CD4-positive, alpha-beta T cell treated with Interleukin-12 subunit alpha and Interleukin-12 subunit beta, for 1 hour (primary cell): ENCODE measurements around the gene GPSM1.
A peak's percentile ranks its signal among the peaks of the same experiment; 100 is the strongest.

Source experiments
- DNase-seq: peaks from one replicate; pipeline ENCODE4 v3.0.0-alpha.2; 2020

Gene GPSM1

GRCh38 chr9:136335296-136336155 lies 8.2 kb downstream of the GPSM1 start:
- no peak for DNase-seq

DNA sequence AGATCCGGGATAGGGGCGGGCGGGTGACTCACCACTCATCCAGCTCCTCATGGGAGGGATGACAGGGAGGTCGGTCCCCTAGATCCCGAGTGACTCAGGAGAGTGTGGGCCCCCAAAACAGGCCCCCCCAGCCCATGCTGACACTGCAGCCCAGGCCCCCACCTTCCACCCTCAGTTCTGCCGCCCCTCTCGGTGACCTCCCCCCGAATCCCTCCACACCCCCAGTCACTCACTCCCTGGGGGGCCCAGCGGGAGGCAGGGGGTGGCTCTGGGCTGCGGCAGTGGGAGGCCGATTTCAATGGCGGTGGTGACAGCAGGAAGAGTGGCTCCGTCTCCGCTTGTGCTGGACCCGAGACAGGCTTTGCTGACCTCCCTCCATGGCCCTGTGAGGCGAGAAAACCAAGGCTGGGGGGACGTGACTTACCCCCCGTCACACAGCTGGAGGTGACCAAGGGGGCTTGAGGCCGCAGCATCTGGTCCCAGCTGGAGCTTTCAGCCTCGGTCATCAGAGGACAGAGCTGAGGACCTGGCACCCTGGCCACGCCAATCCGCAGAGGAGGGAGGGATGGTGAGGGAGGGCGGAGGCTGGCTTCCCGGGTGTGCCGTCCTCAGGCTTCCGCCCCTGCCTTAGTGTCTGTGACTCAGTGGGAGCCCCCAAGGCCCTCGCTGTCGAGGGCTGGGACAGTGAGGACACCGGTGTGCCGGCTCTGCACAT lies 9.0 kb downstream of the GPSM1 start:
- DNase-seq, result no peak

DNA sequence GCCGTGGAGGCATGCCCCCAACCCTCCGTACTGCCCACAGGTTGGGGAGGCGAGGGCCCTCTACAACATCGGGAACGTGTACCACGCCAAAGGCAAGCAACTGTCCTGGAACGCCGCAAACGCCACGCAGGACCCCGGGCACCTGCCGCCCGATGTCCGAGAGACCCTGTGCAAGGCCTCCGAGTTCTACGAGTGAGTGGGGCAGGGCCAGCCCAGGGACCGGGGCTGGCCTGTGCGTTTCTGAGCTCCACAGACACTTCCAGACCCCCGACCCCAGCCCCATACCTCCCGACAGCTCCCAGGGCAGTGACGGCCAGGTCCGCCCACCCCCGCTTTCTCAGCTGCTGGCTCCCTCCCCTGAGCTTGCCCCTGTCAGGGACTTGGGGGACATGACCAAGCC lies 9.5 kb downstream of the GPSM1 start:
- DNase-seq, result no peak

DNA sequence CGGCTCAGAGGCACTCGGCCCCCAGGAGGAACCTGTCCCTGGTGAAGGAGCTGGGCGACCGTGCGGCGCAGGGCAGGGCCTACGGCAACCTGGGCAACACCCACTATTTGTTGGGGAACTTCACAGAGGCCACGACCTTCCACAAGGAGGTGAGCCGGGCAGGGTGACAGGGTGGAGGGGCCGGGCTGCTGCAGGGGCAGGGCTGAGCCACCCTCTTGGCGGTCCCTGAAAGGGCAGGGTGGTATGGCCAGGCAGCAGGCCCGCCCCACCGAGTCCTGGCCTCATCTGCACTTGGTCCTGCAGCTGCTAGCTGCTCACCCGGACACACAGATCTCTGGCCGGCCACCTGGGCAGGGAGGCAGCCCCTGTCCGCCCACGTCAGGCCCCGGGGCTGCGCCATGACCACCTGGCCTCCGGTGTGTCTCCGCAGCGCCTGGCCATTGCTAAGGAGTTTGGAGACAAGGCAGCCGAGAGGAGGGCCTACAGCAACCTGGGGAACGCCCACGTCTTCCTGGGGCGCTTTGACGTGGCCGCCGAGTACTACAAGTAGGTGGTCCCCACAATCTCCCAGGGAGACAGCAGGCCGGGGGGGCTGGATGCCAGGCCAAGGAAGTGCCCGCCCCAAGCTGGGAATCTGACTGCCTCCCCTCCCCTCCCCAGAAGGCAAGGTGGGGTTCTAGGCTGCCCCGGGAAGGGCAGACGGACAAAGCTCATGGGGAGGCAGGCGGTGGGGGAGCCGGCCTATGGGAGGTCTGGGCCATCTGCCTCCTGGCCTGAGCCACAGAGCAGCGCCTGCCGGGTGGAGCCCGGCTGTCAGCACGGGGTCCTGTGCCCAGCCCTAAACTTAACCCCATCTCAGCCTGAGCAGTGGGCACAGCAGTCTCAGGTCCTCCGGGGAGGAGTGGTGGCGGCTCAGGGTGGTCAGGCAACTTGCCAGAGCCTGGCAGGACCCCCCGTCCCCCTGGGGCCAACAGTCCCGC lies 10.4 kb downstream of the GPSM1 start:
- no peak for DNase-seq

- DNase-seq, result no peak
These were observed 11.2 kb downstream of the GPSM1 start for GRCh38 chr9:136338511-136338910.

DNA sequence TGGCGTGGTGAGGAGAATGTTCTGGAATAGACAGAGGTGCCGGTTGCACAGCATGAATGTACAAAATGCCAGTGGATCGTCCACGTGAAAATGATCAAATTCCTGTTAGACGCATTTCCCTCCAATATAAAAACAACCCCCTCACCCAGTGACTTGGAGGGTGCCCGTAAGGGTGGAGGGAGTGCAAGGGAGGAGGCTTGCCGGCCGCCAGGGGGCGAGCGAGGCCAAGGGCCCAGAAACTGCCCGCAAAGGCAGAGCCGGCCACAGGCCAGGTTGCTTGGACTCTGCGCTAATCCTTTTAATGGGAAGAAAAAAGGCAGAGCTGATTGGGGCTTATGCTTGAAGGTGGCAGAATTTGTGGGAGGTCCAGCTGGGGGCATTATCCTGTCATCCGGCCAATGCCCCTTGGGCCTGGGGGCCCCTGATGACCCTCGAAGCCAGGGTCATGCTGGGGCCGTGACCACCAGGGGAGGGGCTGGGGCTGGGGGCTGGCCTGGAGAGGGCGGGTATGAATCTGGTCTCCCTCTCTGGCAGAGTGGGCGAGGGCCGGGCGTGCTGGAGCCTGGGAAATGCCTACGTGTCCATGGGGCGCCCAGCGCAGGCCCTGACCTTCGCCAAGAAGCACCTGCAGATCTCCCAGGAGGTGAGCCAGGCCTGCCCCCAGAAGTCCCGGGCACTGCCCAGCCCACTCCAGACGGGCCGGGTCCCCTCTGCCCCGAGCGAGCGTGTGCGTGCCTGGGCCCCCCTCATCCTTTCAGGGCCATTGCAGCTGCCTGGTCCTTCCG lies 12.0 kb downstream of the GPSM1 start:
- DNase-seq, result peak; percentile 44

GRCh38 chr9:136339958-136340310 lies 12.6 kb downstream of the GPSM1 start:
- no peak for DNase-seq

DNA sequence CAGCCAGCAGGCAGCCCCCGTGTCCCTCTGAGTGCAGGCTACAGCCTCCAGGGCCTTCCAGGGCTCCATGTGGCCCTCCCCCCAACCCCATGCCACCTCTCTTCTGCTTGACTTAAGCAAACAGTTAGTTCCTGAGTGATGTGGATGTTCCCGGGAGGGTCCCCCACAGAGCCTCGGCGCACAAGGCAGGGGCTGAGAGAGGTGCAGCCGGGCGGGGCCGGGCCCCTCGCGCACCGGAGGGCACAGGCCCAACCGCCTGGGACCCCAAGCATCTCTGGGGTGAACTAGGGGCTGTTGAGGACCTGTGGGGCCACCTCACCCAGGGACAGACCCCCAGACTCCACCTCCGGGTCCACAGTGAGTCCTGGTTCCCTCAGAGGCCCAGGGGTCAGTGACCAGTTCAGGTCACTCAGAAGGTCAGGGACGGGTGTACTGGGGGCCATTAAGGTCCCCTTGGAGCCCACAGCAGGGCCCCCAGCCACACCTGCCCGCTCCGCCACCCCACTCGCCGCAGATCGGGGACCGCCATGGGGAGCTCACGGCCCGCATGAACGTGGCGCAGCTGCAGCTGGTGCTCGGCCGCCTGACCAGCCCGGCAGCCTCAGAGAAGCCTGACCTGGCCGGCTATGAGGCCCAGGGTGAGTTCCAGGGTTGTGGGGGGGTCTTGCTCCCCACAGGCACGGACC lies 13.2 kb downstream of the GPSM1 start:
- no peak for DNase-seq

GRCh38 chr9:136341042-136341655 lies 13.8 kb downstream of the GPSM1 start:
- DNase-seq, result no peak

DNA sequence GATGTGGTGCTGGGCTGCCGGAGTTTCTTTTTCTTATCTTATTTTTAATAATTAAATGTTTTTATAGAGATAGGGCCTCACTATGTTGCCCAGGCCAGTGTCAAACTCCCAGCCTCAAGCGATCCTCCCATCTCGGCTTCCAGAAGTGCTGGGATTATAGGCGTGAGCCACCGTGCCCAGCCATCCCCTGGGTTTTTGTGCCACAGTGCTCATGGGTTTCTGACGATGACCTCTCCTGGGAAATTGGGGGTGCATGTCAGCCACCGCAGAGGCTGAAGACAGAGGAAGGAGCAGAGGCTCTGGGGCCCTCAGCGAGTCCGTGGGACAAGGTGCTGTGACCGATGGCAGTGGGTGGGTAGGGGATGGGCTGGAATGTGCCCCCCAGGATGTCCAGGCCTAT lies 14.4 kb downstream of the GPSM1 start:
- no peak for DNase-seq

GRCh38 chr9:136342181-136343120 lies 15.1 kb downstream of the GPSM1 start:
- DNase-seq, result peak; percentile 64

DNA sequence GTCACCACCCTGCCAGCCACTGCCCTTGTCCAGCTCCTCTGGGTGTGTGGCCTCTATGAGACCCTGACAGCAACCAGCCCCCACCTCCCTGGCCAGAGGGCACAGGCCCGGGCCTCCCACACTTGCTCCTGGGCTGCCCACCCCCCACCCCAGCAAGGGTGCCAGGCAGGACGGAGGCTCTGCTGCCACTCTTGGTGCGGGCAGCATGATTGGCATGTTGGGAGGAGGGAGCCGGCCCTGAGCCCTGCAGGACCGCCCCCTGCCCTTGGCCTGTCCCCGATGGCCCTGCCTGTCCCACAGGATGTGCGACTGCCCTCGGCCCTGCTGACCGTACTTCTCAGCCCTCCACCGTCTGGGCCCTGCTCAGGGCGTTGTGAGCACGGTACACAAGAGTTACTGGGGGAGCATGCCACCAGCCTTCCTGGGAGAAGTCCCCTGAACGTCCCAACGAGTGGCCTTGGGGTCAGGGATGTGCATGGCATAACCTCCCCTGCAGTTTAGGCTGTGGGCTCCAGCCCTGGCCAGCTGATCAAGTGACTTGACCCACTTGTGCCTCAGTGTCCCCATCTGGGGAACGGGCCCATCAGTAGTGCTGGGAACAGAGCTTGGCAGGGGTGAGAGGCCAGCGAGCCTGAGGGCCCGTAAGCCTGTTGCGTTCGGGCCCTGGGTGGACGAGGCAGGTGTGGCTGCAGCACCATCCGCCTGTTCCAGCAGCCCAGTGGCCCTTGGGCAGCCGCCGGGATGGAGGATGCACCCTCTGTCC lies 16.0 kb downstream of the GPSM1 start:
- no peak for DNase-seq

DNA sequence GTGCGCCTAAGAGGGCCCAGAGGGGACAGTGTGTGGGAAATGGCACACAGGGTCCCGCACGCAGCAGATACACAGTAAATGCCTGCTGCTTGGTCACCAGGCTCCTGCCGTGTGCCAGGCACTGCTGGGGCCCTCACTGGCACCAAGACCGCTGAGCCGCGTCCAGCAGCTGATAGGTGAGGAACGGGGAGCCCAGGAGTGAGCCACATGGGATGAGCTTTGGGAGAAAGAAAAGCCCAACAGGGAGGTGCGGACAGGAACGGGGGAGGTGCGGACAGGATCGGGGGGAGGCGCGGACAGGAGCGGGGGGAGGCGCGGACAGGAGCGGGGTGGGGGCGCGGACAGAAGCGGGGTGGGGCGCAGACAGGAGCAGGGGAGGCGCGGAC lies 16.5 kb downstream of the GPSM1 start:
- DNase-seq, result no peak

DNA sequence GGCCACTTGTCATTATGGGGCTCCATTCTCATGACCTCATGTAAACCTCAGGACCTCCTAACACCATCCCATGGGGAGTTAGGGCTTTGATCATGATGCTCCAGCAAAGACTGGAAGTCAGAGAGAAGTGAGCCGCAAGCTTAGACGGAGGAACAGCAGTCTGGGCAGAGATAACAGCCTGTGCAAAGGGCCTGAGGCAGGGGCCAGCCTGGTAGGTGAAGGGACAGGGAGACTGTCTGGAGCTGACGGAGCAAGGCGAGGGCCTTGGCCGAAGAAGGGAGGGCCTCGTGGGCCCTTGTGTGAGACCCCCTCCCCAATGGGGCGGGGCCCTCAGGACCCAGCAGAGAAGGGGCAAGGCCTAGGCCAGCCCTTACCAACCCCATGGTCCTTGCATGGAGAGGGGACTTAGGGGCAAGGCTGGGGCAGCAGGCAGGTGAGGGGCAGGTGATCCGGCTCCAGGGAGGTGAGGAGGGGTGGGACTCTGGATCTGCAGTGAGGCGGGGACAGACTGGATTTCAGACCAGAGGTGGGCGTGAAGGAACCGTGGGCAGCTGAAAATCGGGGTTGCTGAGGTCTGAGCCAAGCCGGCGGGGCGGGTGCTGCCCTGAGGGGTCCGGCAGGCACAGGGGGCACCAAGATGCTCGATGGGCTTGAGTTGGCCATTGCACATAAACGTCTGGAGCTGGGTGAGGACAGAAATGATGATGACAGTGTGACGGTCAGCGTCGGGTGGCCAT lies 17.4 kb downstream of the GPSM1 start:
- DNase-seq, result no peak

DNA sequence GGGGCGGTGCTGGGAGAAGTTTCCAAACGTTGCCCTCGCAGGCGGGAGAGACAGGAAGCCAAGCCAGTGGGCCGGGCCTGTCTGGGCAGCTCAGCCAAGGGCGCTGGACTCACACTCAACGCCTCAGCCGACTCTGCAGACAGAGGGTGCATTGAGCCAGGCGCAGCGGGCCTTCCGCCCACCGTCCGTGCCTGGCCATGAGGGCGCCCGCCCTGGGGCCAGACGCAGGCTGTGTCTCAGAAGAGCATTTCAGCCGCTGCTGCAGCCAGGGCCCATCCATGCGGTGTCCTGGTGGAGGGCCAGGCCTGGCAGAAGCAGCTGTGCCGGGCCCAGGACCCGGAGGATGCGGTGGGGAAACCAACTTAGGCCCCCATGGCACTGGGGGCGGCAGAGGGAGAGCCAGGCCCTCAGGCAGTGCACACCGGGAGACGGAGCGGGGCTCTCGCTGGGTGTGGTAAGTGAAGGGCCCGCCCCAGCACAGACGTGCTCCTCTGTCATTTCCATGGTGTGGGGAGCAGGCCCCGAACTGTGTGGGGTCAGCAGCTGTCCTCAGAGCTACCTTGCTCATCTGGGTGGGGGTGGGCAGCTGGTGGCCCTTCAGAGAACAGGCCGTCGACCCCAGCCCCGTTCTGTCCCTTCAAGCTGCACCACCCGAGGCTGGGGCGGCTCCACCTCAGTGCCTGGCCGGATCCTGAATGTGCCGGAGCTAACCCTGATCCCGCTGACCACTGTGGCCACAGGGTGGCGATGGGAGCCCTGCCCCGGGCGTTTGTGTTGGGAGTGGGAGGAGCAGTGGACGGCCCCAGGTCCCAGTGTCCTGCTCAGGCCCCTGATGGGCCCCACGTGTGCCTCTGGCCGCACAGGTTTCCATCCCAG lies 18.2 kb downstream of the GPSM1 start:
- DNase-seq, result no peak

GRCh38 chr9:136346157-136346481 lies 18.8 kb downstream of the GPSM1 start:
- no peak for DNase-seq

DNA sequence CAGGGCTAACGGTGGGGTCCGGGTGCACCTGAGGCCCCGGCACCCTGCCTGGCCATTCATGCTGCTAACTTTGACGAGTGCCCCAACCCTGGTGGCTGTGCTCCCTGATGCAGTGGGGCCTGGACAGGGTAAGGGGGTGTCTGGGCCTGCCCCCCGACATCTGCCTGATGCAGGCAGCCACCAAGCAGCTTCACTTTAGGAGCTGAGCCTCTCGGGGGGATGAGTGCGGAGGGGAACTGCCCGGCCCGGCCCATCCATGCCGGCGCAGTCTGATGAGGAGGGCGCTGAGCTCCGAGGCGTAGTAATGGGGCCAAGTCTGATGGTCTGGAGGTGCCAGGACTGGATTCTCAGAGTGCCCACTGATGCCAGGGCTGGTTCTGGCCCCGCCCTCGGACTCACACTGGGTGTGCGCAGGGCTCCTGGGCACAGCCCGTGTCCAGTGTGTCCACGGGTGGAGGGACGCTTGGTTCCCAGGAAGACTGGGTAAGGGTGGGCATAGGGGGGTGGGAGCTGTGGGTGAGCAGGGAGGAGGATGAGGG lies 19.7 kb downstream of the GPSM1 start:
- no peak for DNase-seq
